ENCODE results near the gene CYTH1.

CYTH1 gene

GRCh38 chr17:78823282-78824046 is 41.4 kb upstream of the CYTH1 start:
- peaks cover 44% of the 10 kb centered on the region for H4K20me1 ChIP-seq (ENCODE audit: insufficient read depth, low read length)
- no peaks in the 10 kb centered on the region for H3K9me3 ChIP-seq (ENCODE audit: insufficient read depth, low read length, severe bottlenecking)
- H3K27ac ChIP-seq (ENCODE audit: low read length): no peak overlapping the region
- peaks cover 31% of the 10 kb centered on the region for H3K4me1 ChIP-seq (ENCODE audit: insufficient read depth, low read length)
- H3K79me2 ChIP-seq (ENCODE audit: insufficient read depth, low read length): peaks cover 2% of the 10 kb centered on the region; the same call in 1 of the 2 replicates
- no peak overlapping the region for H2AFZ ChIP-seq (ENCODE audit: low read depth, low read length)
- H3K36me3 ChIP-seq (ENCODE audit: insufficient read depth, low read length): peaks cover 92% of the 10 kb centered on the region
- H3K9ac ChIP-seq (ENCODE audit: low read depth, low read length): no peak overlapping the region
- ATAC-seq (ENCODE audit: insufficient read depth, low read depth): no peak
- no peak overlapping the region for H3K4me3 ChIP-seq (ENCODE audit: low read depth in 1 of 2, low read length in 2 of 2)
- no peaks in the 10 kb centered on the region for H3K27me3 ChIP-seq (ENCODE audit: insufficient read depth, low read length, poor library complexity)
- H3K4me2 ChIP-seq (ENCODE audit: insufficient read depth, low read length): no peak overlapping the region
- no peak for DNase-seq
- TF ChIP-seq EZH2 (IDR thresholded peaks at IDR 0.05; ENCODE audit: borderline replicate concordance, low read depth, low read length, severe bottlenecking): no peak
- TF ChIP-seq, protein P1, sequence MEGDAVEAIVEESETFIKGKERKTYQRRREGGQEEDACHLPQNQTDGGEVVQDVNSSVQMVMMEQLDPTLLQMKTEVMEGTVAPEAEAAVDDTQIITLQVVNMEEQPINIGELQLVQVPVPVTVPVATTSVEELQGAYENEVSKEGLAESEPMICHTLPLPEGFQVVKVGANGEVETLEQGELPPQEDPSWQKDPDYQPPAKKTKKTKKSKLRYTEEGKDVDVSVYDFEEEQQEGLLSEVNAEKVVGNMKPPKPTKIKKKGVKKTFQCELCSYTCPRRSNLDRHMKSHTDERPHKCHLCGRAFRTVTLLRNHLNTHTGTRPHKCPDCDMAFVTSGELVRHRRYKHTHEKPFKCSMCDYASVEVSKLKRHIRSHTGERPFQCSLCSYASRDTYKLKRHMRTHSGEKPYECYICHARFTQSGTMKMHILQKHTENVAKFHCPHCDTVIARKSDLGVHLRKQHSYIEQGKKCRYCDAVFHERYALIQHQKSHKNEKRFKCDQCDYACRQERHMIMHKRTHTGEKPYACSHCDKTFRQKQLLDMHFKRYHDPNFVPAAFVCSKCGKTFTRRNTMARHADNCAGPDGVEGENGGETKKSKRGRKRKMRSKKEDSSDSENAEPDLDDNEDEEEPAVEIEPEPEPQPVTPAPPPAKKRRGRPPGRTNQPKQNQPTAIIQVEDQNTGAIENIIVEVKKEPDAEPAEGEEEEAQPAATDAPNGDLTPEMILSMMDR (IDR thresholded peaks at IDR 0.05; ENCODE audit: borderline replicate concordance, extremely low read depth, low read length, poor library complexity, severe bottlenecking): peak; percentile 39

GRCh38 chr17:78822552-78822951 is 40.5 kb upstream of the CYTH1 start:
- TF ChIP-seq, protein P1 (IDR thresholded peaks at IDR 0.05; ENCODE audit: borderline replicate concordance, extremely low read depth, low read length, poor library complexity, severe bottlenecking): no peak
- no peak for TF ChIP-seq EZH2 (IDR thresholded peaks at IDR 0.05; ENCODE audit: borderline replicate concordance, low read depth, low read length, severe bottlenecking)
- Histone ChIP-seq H4K20me1 (ENCODE audit: insufficient read depth, low read length) (peaks cover 38% of the 10 kb centered on the region), H3K9ac (ENCODE audit: low read depth, low read length) (no peak overlapping the region), H3K4me2 (ENCODE audit: insufficient read depth, low read length) (no peak overlapping the region), H3K9me3 (ENCODE audit: insufficient read depth, low read length, severe bottlenecking) (no peaks in the 10 kb centered on the region), H3K4me3 (ENCODE audit: low read depth in 1 of 2, low read length in 2 of 2) (no peak overlapping the region), H3K36me3 (ENCODE audit: insufficient read depth, low read length) (peaks cover 92% of the 10 kb centered on the region), H2AFZ (ENCODE audit: low read depth, low read length) (no peak overlapping the region), H3K79me2 (ENCODE audit: insufficient read depth, low read length) (peaks cover 2% of the 10 kb centered on the region; the same call in 1 of the 2 replicates), H3K27me3 (ENCODE audit: insufficient read depth, low read length, poor library complexity) (no peaks in the 10 kb centered on the region), H3K4me1 (ENCODE audit: insufficient read depth, low read length) (peaks cover 37% of the 10 kb centered on the region), H3K27ac (ENCODE audit: low read length) (no peak overlapping the region)
- no peak for ATAC-seq (ENCODE audit: insufficient read depth, low read depth)
- no peak for DNase-seq

DNA sequence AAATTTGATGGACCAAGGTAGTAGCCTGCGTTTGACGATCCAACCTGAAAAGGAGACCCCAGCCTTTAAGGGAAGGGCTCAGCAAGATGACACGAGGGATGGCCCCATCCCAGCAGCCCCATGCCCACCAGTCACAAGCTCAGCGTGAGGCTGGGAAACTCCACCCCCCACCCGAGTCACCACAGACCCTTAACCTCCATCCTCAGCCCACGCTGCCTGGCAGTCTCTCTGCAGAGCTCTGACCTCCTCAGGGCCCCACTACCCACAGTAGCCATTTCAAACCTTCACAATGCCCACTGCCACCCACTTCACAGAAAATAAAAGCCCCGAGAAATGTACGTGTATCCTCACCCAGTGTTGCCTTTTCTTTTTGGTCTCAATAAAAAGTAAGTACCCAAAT is 39.9 kb upstream of the CYTH1 start:
- Histone ChIP-seq H3K27me3 (ENCODE audit: insufficient read depth, low read length, poor library complexity) (no peaks in the 10 kb centered on the region), H3K4me2 (ENCODE audit: insufficient read depth, low read length) (no peak overlapping the region), H3K79me2 (ENCODE audit: insufficient read depth, low read length) (peaks cover 2% of the 10 kb centered on the region; the same call in 1 of the 2 replicates), H3K36me3 (ENCODE audit: insufficient read depth, low read length) (peaks cover 92% of the 10 kb centered on the region), H3K9me3 (ENCODE audit: insufficient read depth, low read length, severe bottlenecking) (no peaks in the 10 kb centered on the region), H3K9ac (ENCODE audit: low read depth, low read length) (no peak overlapping the region), H4K20me1 (ENCODE audit: insufficient read depth, low read length) (peaks cover 40% of the 10 kb centered on the region), H2AFZ (ENCODE audit: low read depth, low read length) (no peak overlapping the region), H3K4me1 (ENCODE audit: insufficient read depth, low read length) (peaks cover 37% of the 10 kb centered on the region), H3K4me3 (ENCODE audit: low read depth in 1 of 2, low read length in 2 of 2) (no peak overlapping the region), H3K27ac (ENCODE audit: low read length) (no peak overlapping the region)
- TF ChIP-seq, protein P1 (IDR thresholded peaks at IDR 0.05; ENCODE audit: borderline replicate concordance, extremely low read depth, low read length, poor library complexity, severe bottlenecking): no peak
- no peak for TF ChIP-seq EZH2 (IDR thresholded peaks at IDR 0.05; ENCODE audit: borderline replicate concordance, low read depth, low read length, severe bottlenecking)
- DNase-seq: no peak
- no peak for ATAC-seq (ENCODE audit: insufficient read depth, low read depth)

Measured in DND-41 (cell line).